Measurements from ENCODE around the gene CENPB.

CENPB gene

DNA sequence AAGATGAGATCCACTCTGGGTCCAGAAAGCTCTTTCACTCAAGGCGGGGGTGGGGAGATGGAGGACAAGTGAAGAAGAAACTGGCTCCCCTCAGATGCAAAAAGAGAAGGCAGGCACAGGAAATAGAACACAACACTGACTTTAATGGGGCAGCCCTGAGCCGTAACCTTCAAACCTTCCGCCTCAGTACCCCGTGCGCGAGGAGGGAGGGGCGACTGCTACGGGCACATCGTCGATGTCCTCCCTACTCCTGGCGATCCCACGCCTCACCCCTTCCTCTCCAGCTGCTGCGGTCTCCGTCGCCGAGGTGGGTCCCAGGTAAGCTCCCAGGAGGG, 9.2 kb downstream of the CENPB start:
- H3K4me3 ChIP-seq (ENCODE audit: low read depth, low read length) = peak overlapping the region; percentile 51
- DNase-seq (ENCODE audit: low read depth) = no peak

DNA sequence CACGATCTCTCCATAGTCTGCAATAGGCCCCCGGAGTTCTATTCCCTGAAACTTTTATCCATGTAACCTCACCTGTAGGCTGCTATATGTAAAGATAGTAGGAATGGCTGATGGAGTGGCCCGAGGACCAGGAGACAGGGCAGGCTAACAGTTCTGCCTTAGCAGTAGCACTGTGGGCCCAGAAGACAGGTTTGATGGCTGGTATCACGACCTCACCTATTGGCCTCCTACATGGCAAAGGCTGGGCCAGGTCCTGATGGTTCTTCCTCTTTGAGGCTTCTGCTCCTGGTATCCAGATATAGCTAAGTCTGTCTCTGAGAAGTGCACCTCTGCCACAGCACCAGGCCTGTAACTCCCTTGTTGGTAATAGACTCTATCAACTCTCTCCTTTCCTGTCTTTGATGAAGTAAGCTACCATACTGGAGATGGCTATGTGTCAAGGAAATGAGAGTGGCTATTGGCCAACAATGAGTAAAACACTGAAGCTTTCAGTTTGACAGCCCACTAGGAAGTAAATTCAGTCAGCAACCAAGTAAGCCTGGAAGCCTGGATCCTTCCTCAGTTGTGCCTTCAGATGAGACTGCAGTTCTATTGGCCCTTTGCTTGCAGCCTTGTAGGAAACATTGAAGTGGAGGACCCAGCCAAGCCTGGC, 11.0 kb downstream of the CENPB start:
- no peak overlapping the region for H3K4me3 ChIP-seq (ENCODE audit: low read depth, low read length)
- DNase-seq (ENCODE audit: low read depth) = no peak

- no peak overlapping the region for H3K4me3 ChIP-seq (ENCODE audit: low read depth, low read length)
- DNase-seq (ENCODE audit: low read depth) = no peak
Observed at GRCh38 chr20:3771552-3772058, 14.9 kb downstream of the CENPB start.

DNA sequence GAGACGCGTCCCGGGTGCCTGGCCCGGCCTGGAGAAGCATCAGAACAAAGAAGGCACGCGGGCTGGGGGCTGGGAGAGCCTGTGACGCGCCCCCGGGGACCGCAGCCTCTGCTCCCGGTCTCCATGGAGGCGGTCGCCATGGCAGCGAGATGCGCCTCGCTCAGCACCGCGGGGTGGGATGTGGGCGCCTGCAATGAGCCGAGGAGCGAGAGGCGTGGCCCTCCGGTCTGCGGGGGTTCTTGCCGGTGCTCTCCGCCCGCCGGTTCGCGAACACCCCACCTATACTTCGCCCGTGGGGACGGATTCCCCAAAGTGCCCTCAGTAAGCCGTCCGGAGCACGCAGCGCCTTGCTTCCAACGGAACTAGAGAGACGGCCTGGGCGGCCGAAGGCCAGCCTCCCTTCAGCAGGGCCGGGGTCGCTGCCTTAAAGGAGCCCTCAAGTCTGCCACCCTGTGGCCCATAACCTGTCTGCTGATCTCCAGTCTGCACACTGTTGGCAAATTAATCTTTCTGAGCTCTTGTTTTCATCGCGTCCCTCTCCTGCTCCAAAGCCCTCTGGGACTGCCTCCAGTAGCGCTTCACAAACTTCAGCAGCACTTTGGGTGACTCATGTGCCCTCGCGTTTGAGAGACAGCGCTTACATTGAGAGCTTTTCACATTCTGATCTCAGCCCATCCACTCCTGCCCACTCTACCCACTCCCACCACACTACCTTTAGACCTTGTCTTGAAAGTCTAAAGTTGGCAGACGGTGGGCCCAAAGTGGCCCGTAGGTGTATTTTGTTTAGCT, 18.0 kb downstream of the CENPB start:
- DNase-seq (ENCODE audit: low read depth) = peak; percentile 45
- peak overlapping the region; percentile 90 for H3K4me3 ChIP-seq (ENCODE audit: low read depth, low read length)

DNA sequence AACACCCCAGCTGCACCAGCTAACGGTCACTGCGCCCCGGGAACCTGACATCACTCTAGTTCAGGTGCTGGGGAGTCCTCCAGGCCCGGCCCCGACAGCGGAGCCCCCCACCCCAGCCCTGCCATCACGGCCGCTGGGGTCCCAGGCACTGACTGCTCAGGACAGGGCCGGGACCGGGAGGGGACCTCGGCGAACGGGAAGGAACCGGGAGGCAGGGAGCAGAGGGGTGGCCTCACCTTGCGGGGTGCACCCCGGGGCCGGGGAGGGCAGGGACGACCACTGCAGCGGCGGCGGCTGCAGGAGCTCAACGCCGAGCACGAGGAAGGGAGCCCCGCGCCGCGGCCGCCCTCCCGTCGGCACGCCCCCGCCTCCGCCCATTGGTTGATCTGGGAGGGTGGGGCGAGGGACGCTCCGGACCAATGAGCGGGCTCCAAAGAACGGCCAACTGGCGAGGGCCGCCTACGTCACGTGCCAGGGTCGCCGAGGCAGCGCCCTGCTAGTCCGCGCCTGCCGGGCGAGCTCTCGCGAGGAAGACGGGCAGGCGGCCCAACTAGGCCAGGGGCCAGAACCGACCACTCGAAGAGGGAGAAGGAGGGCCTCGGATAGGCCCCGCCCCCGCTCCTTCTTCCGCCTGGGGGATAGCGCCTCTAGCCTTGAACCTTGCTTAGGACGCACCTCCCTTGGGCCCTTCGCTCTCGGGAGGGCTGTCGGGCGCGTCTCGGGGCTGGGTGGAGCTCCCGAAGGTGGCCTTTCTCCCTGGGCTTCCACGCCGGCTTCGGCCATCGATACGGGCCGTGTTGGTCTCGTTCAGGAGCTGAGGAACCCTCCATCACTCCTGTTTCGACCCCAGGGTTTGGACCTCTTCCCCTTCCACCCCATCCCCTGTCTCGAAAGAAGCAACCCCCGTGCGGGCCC, 18.9 kb downstream of the CENPB start, which contains the start of gene ADISSP:
Gene ADISSP, minus strand, starts transcription at position 327 of the 915 bp plus-strand sequence. CDS start 7,653 bp downstream, outside the sequence.
- peak; percentile 92 for DNase-seq (ENCODE audit: low read depth)
- H3K4me3 ChIP-seq (ENCODE audit: low read depth, low read length) = peak within 1 kb of the TSS; percentile 90

DNA sequence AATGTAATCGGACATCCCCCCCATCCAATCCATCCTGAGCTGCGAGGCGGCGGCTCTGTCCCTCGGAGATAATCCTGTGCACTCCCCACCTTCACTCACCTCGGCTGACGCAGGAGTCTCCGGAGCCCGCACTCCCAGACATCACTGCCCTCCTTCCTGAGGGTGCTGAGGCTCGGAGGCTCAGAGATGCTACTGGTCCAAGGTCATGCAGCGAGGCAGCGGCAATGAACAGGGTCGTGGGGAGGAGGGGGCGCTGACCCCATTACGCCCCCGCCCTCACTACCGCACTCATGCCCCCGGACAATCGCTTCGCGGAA, 19.5 kb downstream of the CENPB start:
- no peak for DNase-seq (ENCODE audit: low read depth)
- peak overlapping the region; percentile 90 for H3K4me3 ChIP-seq (ENCODE audit: low read depth, low read length)

- DNase-seq (ENCODE audit: low read depth) = no peak
- peak overlapping the region; percentile 90 for H3K4me3 ChIP-seq (ENCODE audit: low read depth, low read length)
Observed at GRCh38 chr20:3766422-3767109, 20.0 kb downstream of the CENPB start.

- no peak overlapping the region for H3K4me3 ChIP-seq (ENCODE audit: low read depth, low read length)
- no peak for DNase-seq (ENCODE audit: low read depth)
Observed at GRCh38 chr20:3765171-3765882, 21.2 kb downstream of the CENPB start.

DNA sequence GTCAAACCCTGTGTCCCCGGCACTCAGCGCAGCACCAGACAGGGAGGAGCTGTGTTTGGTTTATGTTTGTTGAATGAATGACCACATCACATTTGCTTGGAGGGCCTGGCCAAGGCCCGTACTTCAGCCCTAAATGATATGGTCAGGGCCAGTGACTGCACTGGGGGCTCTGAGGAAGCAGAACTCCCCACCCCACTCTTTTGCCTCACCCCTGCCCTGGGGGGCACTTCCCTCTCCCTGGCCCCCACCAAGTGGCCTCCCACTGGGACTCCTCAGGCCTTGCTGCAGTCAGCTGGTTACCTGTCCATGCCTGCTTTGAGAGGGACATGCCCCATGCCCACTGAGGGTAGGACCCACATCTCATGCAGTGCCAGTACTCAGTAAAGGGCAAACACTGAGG, 21.9 kb downstream of the CENPB start:
- no peak overlapping the region for H3K4me3 ChIP-seq (ENCODE audit: low read depth, low read length)
- no peak for DNase-seq (ENCODE audit: low read depth)

GRCh38 chr20:3763671-3764601, 22.6 kb downstream of the CENPB start:
- no peak overlapping the region for H3K4me3 ChIP-seq (ENCODE audit: low read depth, low read length)

DNA sequence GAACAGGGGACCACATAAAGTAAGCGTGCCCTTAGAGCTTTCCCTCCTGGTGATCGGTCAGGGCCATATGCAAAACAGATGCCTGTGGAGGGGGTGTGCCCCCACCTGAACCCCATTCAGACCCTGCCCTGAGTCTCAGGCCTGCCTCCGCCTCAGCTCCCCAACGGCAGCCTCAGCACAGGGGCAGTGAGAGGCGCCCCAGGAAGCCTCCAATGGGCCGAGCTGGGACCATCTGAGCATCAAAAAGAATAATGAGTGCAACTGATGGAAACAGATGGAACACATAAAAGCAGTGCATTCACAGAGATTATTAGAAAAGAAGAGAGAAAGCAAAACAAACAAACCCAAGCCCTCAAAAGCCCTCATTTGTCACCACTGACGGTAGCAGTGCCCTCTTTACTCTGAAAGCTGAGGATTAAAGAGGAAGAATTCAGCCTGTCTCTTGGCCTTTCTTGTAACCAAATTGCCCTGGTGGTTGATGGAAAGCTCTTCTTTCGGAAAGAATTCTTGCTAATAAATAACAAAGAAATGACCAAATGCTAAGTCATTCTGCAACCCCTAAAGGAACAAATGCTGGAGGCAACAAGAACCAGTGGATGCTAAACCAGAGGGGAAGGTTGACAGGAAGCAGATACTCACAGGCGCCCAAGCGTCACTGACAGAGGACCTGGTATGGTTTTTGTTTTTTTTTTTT, 25.7 kb downstream of the CENPB start:
- no peak for DNase-seq (ENCODE audit: low read depth)
- H3K4me3 ChIP-seq (ENCODE audit: low read depth, low read length) = no peak overlapping the region

More at GRCh38 chr20:3763671-3764601, 22.6 kb downstream of the CENPB start:
- DNase-seq (ENCODE audit: low read depth) = no peak

DNA sequence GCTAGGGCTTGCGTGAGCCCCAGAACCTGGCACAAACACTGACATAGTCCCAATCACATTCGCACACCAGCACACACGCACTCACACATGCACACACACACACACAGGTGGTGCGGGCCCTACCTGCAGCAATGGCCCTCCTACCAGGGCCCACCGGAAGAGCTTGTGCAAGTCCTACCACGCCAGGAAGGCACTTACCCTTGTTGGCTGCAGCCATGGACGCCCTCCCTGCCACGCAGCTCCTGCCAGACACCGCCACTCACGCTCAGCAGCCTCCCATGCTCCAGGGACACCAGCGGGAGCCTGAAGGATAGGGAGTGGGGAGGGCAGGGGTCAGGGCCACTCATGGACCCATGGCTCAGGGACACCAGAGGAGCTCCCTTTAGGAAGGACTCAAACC, 26.7 kb downstream of the CENPB start:
- no peak for DNase-seq (ENCODE audit: low read depth)
- H3K4me3 ChIP-seq (ENCODE audit: low read depth, low read length) = no peak overlapping the region

DNA sequence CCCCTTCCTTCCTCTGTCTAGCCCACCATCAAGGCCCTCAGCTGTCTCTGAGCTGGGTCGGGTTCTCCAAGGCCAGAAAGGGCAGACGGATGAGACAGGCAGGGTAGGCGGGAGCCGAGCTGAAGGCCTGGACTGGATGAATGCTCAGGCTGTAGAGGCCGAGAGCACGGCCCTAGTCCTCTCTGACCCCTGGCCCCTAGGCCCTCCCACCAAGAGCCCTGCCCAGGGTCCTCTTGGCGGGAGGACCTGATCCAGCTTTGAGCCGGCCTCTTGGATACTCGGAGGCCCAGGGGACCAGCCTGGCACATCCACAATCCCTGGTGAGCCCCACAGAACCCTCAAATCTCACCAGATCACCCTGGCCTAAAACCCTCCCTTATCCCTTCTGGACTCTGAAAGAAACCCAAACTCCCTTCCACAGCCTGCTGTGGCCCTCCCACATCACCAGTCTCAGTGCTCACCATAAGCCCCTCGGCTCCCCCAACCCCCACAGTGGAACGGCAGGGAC, 27.2 kb downstream of the CENPB start:
- DNase-seq (ENCODE audit: low read depth) = no peak
- H3K4me3 ChIP-seq (ENCODE audit: low read depth, low read length) = no peak overlapping the region

GRCh38 chr20:3758566-3758965, 28.0 kb downstream of the CENPB start:
- no peak for DNase-seq (ENCODE audit: low read depth)
- no peak overlapping the region for H3K4me3 ChIP-seq (ENCODE audit: low read depth, low read length)

DNA sequence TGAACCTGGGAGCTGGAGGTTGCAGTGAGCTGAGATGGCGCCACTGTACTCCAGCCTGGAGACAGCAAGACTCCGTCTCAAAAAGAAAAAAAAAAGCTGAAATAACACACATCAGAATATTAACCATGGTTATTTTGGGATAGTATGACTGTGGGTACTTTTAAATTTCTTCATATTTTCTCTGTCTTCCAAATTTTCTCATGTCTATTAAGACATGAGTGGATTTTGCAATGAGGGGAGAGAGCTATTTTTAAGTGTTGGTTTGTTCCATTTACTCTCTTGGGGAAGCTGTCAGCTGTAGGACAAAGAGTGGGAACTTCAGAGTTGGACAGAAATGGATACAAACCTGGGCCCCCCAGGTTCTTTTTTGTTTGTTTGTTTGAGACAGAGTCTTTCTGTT, 29.3 kb downstream of the CENPB start:
- H3K4me3 ChIP-seq (ENCODE audit: low read depth, low read length) = no peak overlapping the region
- DNase-seq (ENCODE audit: low read depth) = no peak

- no peak for DNase-seq (ENCODE audit: low read depth)
- no peak overlapping the region for H3K4me3 ChIP-seq (ENCODE audit: low read depth, low read length)
Observed at GRCh38 chr20:3755814-3756480, 30.6 kb downstream of the CENPB start.

DNA sequence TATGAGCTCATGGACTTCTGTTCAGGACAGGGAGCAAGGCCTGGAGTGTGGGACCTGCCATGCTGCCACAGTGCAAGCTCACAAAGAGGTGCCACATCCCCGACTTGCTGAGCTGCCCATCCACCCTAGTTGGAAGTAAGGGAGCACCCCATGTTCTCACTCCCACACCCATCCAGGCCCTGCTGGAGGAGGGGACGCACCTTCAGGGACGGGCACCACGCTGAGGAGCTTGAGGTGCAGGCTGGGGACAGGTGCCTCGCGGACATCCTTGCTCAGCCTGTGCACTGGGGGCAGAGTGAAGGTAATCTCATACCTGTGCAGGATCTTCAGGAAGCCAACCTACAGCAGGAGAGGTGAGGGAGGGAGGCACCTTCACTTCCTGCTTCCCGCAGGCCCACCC, 31.3 kb downstream of the CENPB start:
- no peak overlapping the region for H3K4me3 ChIP-seq (ENCODE audit: low read depth, low read length)
- DNase-seq (ENCODE audit: low read depth) = no peak
